GM23248 (cell line): ENCODE measurements around the gene POU2F1. TPM values are rescaled to one million over a fixed set of nuclear protein-coding genes. Genes with fewer than 3 reads are reported as not detected.

ENCODE experiments used
- DNase-seq: peaks from one replicate; pipeline ENCODE4 v3.0.0-alpha.2; 2015
- H2AFZ ChIP-seq: fragments of 200-600 bp; sonication (generic); 2 replicates; pipeline ENCODE4 v1.6.1; 2016; ENCODE audit warnings: antibody characterized with exemption
- H3F3A ChIP-seq: fragments of 200-600 bp; sonication (generic); 2 replicates; pipeline ENCODE4 v1.6.1; 2016; ENCODE audit warnings: mild to moderate bottlenecking, antibody characterized with exemption, mixed run types; ENCODE audit not compliant: insufficient read depth
- H3K27ac ChIP-seq: fragments of 200-600 bp; sonication (generic); 2 replicates; pipeline ENCODE4 v1.5.1; 2016; ENCODE audit warnings: mild to moderate bottlenecking
- H3K27me3 ChIP-seq: fragments of 200-600 bp; sonication (generic); replicated peaks from 2 replicates; pipeline ENCODE4 v1.6.1; 2016; ENCODE audit warnings: mild to moderate bottlenecking; ENCODE audit not compliant: insufficient read depth
- H3K36me3 ChIP-seq: fragments of 200-600 bp; sonication (generic); 2 replicates; pipeline ENCODE4 v1.6.1; 2016; ENCODE audit warnings: low read depth, mild to moderate bottlenecking
- H3K4me1 ChIP-seq: fragments of 200-600 bp; sonication (generic); 2 replicates; pipeline ENCODE4 v1.6.1; 2016; ENCODE audit warnings: mild to moderate bottlenecking; ENCODE audit not compliant: insufficient read depth
- H3K4me2 ChIP-seq: fragments of 200-600 bp; sonication (generic); one replicate; pipeline ENCODE4 v1.6.1; 2016; ENCODE audit warnings: mild to moderate bottlenecking; ENCODE audit not compliant: unreplicated experiment
- H3K4me3 ChIP-seq: fragments of 200-600 bp; sonication (generic); 2 replicates; pipeline ENCODE4 v1.5.1; 2016; ENCODE audit warnings: mild to moderate bottlenecking
- H3K79me2 ChIP-seq: fragments of 200-600 bp; sonication (generic); 2 replicates; pipeline ENCODE4 v1.6.1; 2016; ENCODE audit warnings: mild to moderate bottlenecking; ENCODE audit not compliant: insufficient read depth
- H3K9ac ChIP-seq: fragments of 200-600 bp; sonication (generic); 2 replicates; pipeline ENCODE4 v1.6.1; 2016; ENCODE audit warnings: mild to moderate bottlenecking
- H3K9me2 ChIP-seq: fragments of 200-600 bp; sonication (generic); 2 replicates; pipeline ENCODE4 v1.6.1; 2016; ENCODE audit warnings: mixed run types, mild to moderate bottlenecking, moderate library complexity; ENCODE audit not compliant: insufficient read depth
- H3K9me3 ChIP-seq: fragments of 200-600 bp; sonication (generic); one replicate; pipeline ENCODE4 v1.6.1; 2017; ENCODE audit warnings: low read depth
- H4K20me1 ChIP-seq: fragments of 200-600 bp; sonication (generic); 2 replicates; pipeline ENCODE4 v1.6.0; 2016; ENCODE audit not compliant: insufficient read depth
- EZH2 ChIP-seq: fragments of 200-600 bp; sonication (generic); IDR thresholded peaks from 2 replicates; pipeline ENCODE4 v1.6.1; 2018; ENCODE audit warnings: antibody characterized with exemption, mild to moderate bottlenecking; ENCODE audit not compliant: insufficient read depth, poor library complexity, severe bottlenecking
- EZH2phosphoT487 ChIP-seq: fragments of 200-600 bp; sonication (generic); IDR thresholded peaks from 2 replicates; pipeline ENCODE4 v1.6.1; 2018; ENCODE audit warnings: antibody characterized with exemption, moderate library complexity, mild to moderate bottlenecking, low read depth; ENCODE audit not compliant: insufficient read depth
- WGBS, 2 experiments: methylation state at CpG; one replicate each; pipeline ENCODE4 v1.1.6; 2015 to 2017; ENCODE audit warnings: low lambda C conversion rate in 2 of 2, low coverage in 1 of 2; ENCODE audit errors: missing lambda C conversion rate in 2 of 2; 5-methylcytosine and 5-hydroxymethylcytosine counted together
- in situ Hi-C: fragments of 300-500 bp; cut with MboI; formaldehyde crosslinking; loops from 2 replicates; pipeline ENCODE4 v1.15.0; 2020
- polyA plus RNA-seq: library from polyadenylated mRNA; unstranded; fragments of >200 nt; fragmentation: Nextera tagmentation; extraction: Ambion mirVana; gene quantifications from 2 replicates; pipeline ENCODE4 v1.2.1, GENCODE V29; 2016
- total RNA-seq: library from RNA; depleted of rRNA; stranded (reverse); fragments of >200 nt; shearing (Covaris generic); gene quantifications from 2 replicates; pipeline ENCODE4 v1.2.3, GENCODE V29; 2014; rRNA removed

POU2F1 gene
- 2.3 and 3.4 TPM in 2 replicates for total RNA-seq
- 3.7 TPM in 2 replicates for polyA plus RNA-seq

DNA sequence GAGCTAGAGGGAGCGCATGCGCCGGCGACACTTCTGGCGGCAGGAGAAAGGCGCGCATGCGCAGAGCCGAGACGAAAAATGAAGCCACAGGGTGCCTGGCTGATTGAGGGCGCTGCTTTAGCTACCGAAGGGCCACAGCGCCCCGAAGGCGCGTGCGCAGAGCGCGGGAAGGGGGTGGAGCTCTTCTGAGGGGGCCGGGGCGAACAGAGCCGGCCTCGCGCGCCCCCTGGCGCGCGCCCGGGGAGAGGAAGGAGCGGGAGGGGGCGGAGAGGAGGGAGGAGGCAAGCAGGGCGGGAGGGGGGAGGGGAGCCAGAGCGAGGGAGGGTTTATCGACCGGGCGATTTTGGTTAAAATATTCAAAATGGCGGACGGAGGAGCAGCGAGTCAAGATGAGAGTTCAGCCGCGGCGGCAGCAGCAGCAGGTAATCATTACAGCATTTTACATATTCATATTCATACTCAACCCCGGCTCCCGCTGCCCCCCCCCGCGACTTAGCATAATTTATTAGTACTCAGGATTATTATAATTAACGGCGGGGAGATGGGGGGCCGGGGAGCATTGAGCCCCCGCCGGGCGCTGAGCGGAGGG is at the start of gene POU2F1:
Gene POU2F1 (plus strand): TSS at position 350 of the 589 bp plus-strand sequence. CDS start 12 bp downstream, at position 362.
- Histone ChIP-seq H3K4me1 (peaks cover 10% of the 10 kb centered on the region), H3K36me3 (no peaks in the 10 kb centered on the region), H3K9me3 (no peaks in the 10 kb centered on the region), H3K27me3 (no peaks in the 10 kb centered on the region), H3K4me3 (peak within 1 kb of the TSS; percentile 99), H4K20me1 (no peaks in the 10 kb centered on the region), H3K79me2 (peaks cover 36% of the 10 kb centered on the region), H2AFZ (peak within 1 kb of the TSS; percentile 99), H3F3A (peaks cover 23% of the 10 kb centered on the region), H3K9ac (peak within 1 kb of the TSS; percentile 89), H3K27ac (peak within 1 kb of the TSS; percentile 82), H3K4me2 (peak within 1 kb of the TSS; percentile 91), H3K9me2 (no peaks in the 10 kb centered on the region)
- DNase-seq = peak; percentile 98
- 1 to 2% methylated on average over 31 to 53 of the region's 53 CpGs for WGBS, 2 experiments
- TF ChIP-seq EZH2phosphoT487 (no peak), EZH2 (no peak)
- in situ Hi-C loops = no loop called here

DNA sequence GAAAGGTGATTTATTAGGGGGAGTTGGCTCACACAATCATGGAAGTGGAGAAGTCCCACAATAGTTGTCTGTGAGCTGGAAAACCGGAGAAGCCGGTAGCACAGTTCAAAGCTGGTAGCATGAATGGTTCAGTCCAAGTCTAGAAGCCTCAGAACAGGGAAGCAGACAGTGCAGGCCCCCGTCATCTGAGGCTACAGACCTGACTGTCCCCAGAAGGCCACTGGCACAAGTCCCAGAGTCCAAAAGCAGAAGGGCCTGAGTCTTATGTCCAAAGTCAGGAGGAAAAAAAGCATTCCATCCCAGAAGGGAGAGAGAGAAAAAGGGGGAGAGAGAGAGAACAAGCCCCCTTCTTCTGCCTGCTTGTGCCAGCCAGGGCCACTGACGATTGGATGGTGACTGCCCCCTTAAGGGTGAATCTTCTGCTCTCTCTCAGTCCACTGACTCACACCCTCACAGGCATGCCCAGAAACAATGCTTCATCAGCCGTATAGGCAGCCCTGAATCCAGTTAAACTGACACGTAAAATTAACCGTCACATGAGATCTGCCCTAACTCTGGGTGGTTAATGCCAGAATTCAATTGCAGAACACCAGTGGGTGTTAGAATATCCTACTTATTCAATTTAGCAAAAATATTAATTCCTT is 49.3 kb upstream of the POU2F1 start:
- Histone ChIP-seq H3K9me2 (no peaks in the 10 kb centered on the region), H3F3A (no peaks in the 10 kb centered on the region), H3K4me2 (peak overlapping the region; percentile 12), H3K27ac (no peak overlapping the region), H3K4me3 (no peak overlapping the region), H4K20me1 (no peaks in the 10 kb centered on the region), H2AFZ (no peak overlapping the region), H3K27me3 (peaks cover 5% of the 10 kb centered on the region; the same call in 1 of the 2 replicates), H3K9me3 (no peaks in the 10 kb centered on the region), H3K36me3 (no peaks in the 10 kb centered on the region), H3K79me2 (no peaks in the 10 kb centered on the region), H3K9ac (no peak overlapping the region), H3K4me1 (peaks cover 7% of the 10 kb centered on the region; the same call in 1 of the 2 replicates)
- in situ Hi-C loops = no loop called here
- DNase-seq = peak; percentile 71
- 50 to 59% methylated on average over 7 of the region's 7 CpGs for WGBS, 2 experiments
- TF ChIP-seq EZH2 (no peak), EZH2phosphoT487 (no peak)

DNA sequence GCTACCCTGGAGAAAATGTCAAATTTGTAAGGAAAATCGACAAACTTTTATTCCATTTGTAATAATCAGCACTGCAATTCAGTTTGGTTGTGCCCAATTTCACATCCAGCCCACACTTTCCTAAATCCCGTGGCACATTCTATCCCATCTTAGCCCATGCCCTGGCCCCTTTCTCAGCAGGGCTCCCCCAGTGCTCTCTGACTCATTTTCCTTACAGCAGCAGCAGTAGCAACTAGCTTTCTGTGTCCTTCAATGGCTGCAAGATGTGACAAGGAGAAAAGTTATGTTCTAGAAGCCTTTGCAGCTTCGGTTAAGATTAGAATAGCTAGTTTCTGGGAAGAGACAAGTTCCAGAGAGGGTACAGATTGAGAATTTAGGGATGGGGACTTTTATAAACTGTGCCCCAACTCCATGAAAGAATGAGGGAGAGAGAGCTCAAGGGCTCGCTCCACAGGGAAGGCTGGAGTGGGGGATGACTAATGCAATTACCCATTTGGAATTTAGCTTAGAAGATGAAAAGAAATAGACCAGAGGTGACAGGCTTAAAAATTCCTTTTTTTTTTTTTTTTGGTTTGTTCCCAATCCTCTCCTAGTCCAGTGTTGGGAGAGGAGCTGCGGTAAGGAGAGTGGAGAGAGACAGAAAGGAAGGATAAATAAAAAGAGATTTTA is 47.0 kb upstream of the POU2F1 start:
- 0 out of 2 replicates have a peak overlapping the region, but pooled peaks have one; percentile 38 for H2AFZ ChIP-seq

DNA sequence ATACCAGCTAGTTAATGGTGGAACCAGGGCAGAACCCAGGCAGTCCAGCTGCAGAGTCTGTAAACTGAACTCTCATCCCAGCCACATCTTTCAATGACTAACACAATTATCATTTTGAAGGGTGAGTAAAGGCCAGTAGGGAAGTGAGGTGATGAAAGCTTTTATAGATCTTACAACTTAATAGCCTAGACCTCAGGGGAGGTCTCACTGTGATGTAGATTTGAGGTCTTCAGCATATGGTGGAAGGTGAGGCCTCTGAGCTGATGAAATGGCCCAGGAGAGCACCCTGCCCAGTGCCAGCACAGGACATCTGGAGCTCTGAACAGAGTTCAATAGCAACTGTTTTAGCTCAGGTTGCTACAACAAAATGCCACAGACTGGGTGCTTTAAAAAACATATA is 44.8 kb upstream of the POU2F1 start:
- Histone ChIP-seq H3K9ac (no peak overlapping the region), H3K9me2 (no peaks in the 10 kb centered on the region), H3K79me2 (no peaks in the 10 kb centered on the region), H2AFZ (no peak overlapping the region), H4K20me1 (no peaks in the 10 kb centered on the region), H3K9me3 (no peaks in the 10 kb centered on the region), H3K36me3 (no peaks in the 10 kb centered on the region), H3F3A (no peaks in the 10 kb centered on the region), H3K27me3 (peaks cover 12% of the 10 kb centered on the region; the same call in 1 of the 2 replicates), H3K27ac (no peak overlapping the region), H3K4me1 (peaks cover 7% of the 10 kb centered on the region; the same call in 1 of the 2 replicates), H3K4me3 (no peak overlapping the region), H3K4me2 (no peak overlapping the region)
- in situ Hi-C loops = no loop called here
- peak; percentile 3 for DNase-seq
- TF ChIP-seq EZH2 = no peak
- TF ChIP-seq EZH2phosphoT487 = no peak

More for the DNA sequence above, 47.0 kb upstream of the POU2F1 start:
- Histone ChIP-seq H3K4me2 (peak overlapping the region; percentile 38), H3F3A (no peaks in the 10 kb centered on the region), H3K27me3 (peaks cover 12% of the 10 kb centered on the region; the same call in 1 of the 2 replicates), H3K4me1 (peaks cover 7% of the 10 kb centered on the region; the same call in 1 of the 2 replicates), H3K9me2 (no peaks in the 10 kb centered on the region), H3K36me3 (no peaks in the 10 kb centered on the region), H3K9me3 (no peaks in the 10 kb centered on the region), H3K79me2 (no peaks in the 10 kb centered on the region), H3K27ac (no peak overlapping the region), H3K4me3 (peak overlapping the region; percentile 40; the same call in 1 of the 2 replicates), H3K9ac (no peak overlapping the region), H4K20me1 (no peaks in the 10 kb centered on the region)
- no peak for TF ChIP-seq EZH2
- TF ChIP-seq EZH2phosphoT487 = no peak
- in situ Hi-C loops = no loop called here
- WGBS, 2 experiments = 30 to 36% methylated on average over 5 of the region's 5 CpGs
- peak; percentile 65 for DNase-seq
